ENCODE measurements around the gene MYO7B.

GRCh38 chr2:127655209-127656073, 120.0 kb downstream of the MYO7B start:
- TF ChIP-seq POLR2A (IDR thresholded peaks at IDR 0.05) (no peak), CTCF (IDR thresholded peaks at IDR 0.05) (no peak)
